Retinal pigment epithelial cell (primary cell): Measurements from ENCODE around the gene WWC1.
A peak's percentile ranks its signal among the peaks of the same experiment; 100 is the strongest.

Experiments used
- DNase-seq: peaks from one replicate; pipeline ENCODE4 v3.0.0-alpha.2; 2010; ENCODE audit warnings: low read depth
- H3K4me3 ChIP-seq: 2 replicates; pipeline ENCODE4 v1.5.1; 2011; ENCODE audit warnings: mild to moderate bottlenecking, low read length, control low read depth, moderate library complexity
- CTCF ChIP-seq: conservative IDR thresholded peaks from 2 replicates; pipeline ENCODE4 v1.5.1; 2011; ENCODE audit warnings: low read depth, low read length, control low read depth, inconsistent platforms

Gene WWC1

GRCh38 chr5:168364151-168364661, 72.8 kb downstream of the WWC1 start:
- DNase-seq: peak; percentile 22
- no peak for TF ChIP-seq CTCF
- H3K4me3 ChIP-seq: no peak overlapping the region

- H3K4me3 ChIP-seq: no peak overlapping the region
- no peak for TF ChIP-seq CTCF
- DNase-seq: no peak
Observed at GRCh38 chr5:168364750-168365550, 73.5 kb downstream of the WWC1 start.

GRCh38 chr5:168365581-168366081, 74.2 kb downstream of the WWC1 start:
- no peak overlapping the region for H3K4me3 ChIP-seq
- DNase-seq: no peak
- TF ChIP-seq CTCF: peak; percentile 51

GRCh38 chr5:168366116-168366515, 74.7 kb downstream of the WWC1 start:
- DNase-seq: no peak
- TF ChIP-seq CTCF: no peak
- no peak overlapping the region for H3K4me3 ChIP-seq

GRCh38 chr5:168368854-168369253, 77.4 kb downstream of the WWC1 start:
- no peak overlapping the region for H3K4me3 ChIP-seq
- TF ChIP-seq CTCF: no peak
- no peak for DNase-seq

DNA sequence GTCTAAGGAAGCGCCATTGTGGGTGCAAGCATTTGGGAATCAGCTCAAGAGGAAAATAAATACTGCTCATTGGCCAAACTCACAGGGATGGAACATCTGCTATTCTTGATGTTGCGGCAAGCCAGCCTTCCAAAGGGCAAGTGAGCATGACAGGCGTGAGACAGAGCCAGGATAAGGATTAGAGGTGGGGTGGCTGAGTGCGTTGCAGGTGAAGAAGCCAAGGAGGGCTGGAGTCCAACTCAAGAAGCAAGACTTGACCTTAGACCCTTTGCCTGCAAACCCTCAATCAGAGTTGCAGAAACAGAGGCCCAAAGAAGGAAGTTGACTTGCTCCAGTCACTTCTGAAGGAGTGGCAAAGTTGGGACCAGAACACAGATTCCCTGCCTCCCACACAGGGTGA, 79.4 kb downstream of the WWC1 start:
- H3K4me3 ChIP-seq: no peak overlapping the region
- TF ChIP-seq CTCF: no peak
- DNase-seq: no peak

DNA sequence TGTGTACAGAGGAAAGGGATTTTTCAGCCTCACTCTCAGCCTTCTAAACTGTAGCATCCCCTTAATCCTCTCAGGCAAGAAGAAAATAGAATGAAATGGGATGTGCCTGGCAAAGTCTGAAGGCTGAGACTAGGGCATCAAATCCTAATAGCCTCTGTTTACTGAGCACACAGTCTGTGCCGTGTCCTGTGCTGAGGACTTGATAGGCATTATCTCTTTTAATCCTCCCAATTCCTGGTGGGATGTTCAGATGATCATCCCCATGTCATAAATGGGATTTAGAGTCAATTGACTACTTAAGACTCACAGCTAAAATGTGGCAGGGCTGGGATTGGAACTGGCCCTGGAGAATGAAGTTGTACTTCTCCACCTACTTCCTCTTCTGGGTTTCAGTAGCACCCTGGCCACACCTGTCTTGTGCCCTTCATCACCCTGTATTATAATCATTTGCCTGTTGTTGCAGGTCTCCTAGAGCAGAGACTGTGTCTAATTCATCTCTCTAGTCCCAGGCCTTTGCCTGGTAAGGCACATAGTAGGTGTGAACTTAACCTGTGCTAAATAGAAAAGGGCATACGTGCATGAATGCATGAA, 81.0 kb downstream of the WWC1 start:
- no peak for TF ChIP-seq CTCF
- no peak for DNase-seq
- no peak overlapping the region for H3K4me3 ChIP-seq
